Mucosa of stomach (tissue), 1 donor: Measurements from ENCODE around the gene RTN4R.

Experiments used
- H3K27me3 ChIP-seq: one replicate; pipeline ENCODE4 v1.7.0; 2013; ENCODE audit warnings: mild to moderate bottlenecking, low read length; ENCODE audit not compliant: control insufficient read depth, insufficient read depth
- H3K36me3 ChIP-seq: one replicate; pipeline ENCODE4 v1.7.0; 2013; ENCODE audit warnings: low read length; ENCODE audit not compliant: control insufficient read depth, insufficient read depth
- H3K4me1 ChIP-seq: one replicate; pipeline ENCODE4 v1.7.0; 2013; ENCODE audit warnings: mild to moderate bottlenecking, low read length; ENCODE audit not compliant: control insufficient read depth, insufficient read depth
- H3K4me3 ChIP-seq: one replicate; pipeline ENCODE4 v1.7.0; 2013; ENCODE audit warnings: low read length
- H3K9ac ChIP-seq: one replicate; pipeline ENCODE4 v1.7.0; 2013; ENCODE audit warnings: mild to moderate bottlenecking, low read length, moderate library complexity
- H3K9me3 ChIP-seq: one replicate; pipeline ENCODE4 v1.7.0; 2013; ENCODE audit warnings: mild to moderate bottlenecking, low read length, moderate library complexity; ENCODE audit not compliant: control insufficient read depth
- donor health status: Pancreatic carcinoma.

The RTN4R gene

GRCh38 chr22:20219667-20220628 lies 48.2 kb downstream of the RTN4R start:
- Histone ChIP-seq H3K4me1 (peaks cover 8% of the 10 kb centered on the region), H3K36me3 (no peaks in the 10 kb centered on the region), H3K4me3 (no peak overlapping the region), H3K9me3 (no peaks in the 10 kb centered on the region), H3K9ac (no peak overlapping the region), H3K27me3 (no peaks in the 10 kb centered on the region)

GRCh38 chr22:20218987-20219386 lies 49.1 kb downstream of the RTN4R start:
- H3K9me3 ChIP-seq = no peaks in the 10 kb centered on the region
- no peaks in the 10 kb centered on the region for H3K36me3 ChIP-seq
- no peak overlapping the region for H3K9ac ChIP-seq
- peaks cover 8% of the 10 kb centered on the region for H3K4me1 ChIP-seq
- H3K27me3 ChIP-seq = peaks cover 2% of the 10 kb centered on the region
- no peak overlapping the region for H3K4me3 ChIP-seq

- no peak overlapping the region for H3K4me3 ChIP-seq
- H3K27me3 ChIP-seq = peaks cover 2% of the 10 kb centered on the region
- peaks cover 8% of the 10 kb centered on the region for H3K4me1 ChIP-seq
- H3K9ac ChIP-seq = no peak overlapping the region
- no peaks in the 10 kb centered on the region for H3K36me3 ChIP-seq
- no peaks in the 10 kb centered on the region for H3K9me3 ChIP-seq
Measured at GRCh38 chr22:20218326-20218872, 49.7 kb downstream of the RTN4R start.

DNA sequence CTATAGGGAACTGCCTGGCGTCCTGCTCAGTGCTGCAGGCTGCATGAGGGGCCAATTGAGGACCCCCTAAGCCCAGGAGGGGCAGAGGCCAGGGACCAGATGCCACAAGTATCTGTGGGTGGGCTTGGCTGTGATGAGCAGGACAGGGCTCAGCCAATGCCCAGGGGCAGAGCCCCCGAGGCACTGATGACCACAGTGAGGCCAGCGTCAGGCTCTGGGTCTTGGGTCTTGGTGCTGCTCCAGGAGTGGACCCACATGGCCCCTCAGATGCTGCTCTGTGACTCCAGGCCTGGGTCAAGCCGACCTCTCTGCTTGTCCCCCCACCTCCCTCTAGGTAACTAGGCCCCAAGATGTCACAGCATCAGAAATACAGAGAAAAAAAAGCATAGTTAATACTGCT lies 50.6 kb downstream of the RTN4R start:
- H3K4me3 ChIP-seq = no peak overlapping the region
- H3K4me1 ChIP-seq = peaks cover 8% of the 10 kb centered on the region
- peaks cover 2% of the 10 kb centered on the region for H3K27me3 ChIP-seq
- H3K9ac ChIP-seq = no peak overlapping the region
- H3K36me3 ChIP-seq = no peaks in the 10 kb centered on the region
- no peaks in the 10 kb centered on the region for H3K9me3 ChIP-seq

DNA sequence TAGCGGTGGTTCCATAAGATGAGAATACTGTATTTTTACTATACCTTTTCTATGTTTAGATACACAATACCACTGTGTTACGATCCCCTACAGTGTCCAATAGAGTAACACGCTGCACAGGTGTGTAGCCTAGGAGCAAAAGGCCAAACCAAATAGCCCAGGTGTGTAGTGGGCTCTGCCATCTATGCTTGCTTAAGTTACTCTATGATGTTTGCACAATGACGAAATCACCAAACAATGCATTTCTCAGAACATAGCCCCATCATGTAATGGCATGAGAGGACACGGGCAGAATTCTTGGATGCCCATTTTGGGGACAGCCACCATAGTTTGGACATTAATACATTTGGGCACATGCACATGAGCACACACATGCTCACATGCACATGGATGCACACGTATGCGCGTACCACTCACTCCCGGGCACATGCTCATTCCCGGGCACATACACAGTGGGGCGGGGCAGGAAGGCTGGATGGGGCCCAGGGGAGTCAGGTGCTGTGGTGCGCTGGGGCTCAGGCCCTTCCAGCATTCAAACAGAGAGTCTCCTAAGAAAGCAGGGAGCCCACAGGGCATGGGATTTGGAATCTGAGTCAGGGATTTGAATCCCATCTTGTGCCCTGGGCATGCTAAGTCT lies 51.1 kb downstream of the RTN4R start:
- Histone ChIP-seq H3K36me3 (no peaks in the 10 kb centered on the region), H3K27me3 (peaks cover 2% of the 10 kb centered on the region), H3K9ac (no peak overlapping the region), H3K4me1 (peaks cover 12% of the 10 kb centered on the region), H3K4me3 (no peak overlapping the region), H3K9me3 (no peaks in the 10 kb centered on the region)

DNA sequence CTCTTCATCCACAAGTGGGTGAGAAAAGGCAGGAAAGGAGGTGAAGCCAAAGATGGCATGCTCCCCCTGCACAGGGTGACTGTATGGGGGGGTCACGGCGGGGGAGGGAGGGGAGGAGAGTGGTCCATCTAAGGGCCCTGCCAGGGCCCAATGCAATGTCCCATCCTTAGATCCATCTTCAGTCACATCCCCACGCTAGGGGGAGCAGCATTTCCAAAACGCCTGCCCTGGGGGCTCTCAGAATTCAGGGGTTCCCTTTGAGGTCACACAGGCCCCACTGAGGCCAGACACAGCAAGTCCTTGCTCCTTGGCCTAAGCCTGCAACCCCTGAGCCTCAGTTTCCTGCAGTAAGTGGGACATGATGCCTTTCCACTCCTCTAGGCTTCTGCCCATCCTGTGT lies 52.4 kb downstream of the RTN4R start:
- Histone ChIP-seq H3K4me3 (no peak overlapping the region), H3K9ac (no peak overlapping the region), H3K4me1 (peaks cover 22% of the 10 kb centered on the region), H3K27me3 (peaks cover 2% of the 10 kb centered on the region), H3K36me3 (no peaks in the 10 kb centered on the region), H3K9me3 (no peaks in the 10 kb centered on the region)

GRCh38 chr22:20214853-20215252 lies 53.3 kb downstream of the RTN4R start:
- no peaks in the 10 kb centered on the region for H3K9me3 ChIP-seq
- peaks cover 30% of the 10 kb centered on the region for H3K4me1 ChIP-seq
- no peak overlapping the region for H3K9ac ChIP-seq
- H3K36me3 ChIP-seq = no peaks in the 10 kb centered on the region
- H3K27me3 ChIP-seq = peaks cover 2% of the 10 kb centered on the region
- H3K4me3 ChIP-seq = no peak overlapping the region

DNA sequence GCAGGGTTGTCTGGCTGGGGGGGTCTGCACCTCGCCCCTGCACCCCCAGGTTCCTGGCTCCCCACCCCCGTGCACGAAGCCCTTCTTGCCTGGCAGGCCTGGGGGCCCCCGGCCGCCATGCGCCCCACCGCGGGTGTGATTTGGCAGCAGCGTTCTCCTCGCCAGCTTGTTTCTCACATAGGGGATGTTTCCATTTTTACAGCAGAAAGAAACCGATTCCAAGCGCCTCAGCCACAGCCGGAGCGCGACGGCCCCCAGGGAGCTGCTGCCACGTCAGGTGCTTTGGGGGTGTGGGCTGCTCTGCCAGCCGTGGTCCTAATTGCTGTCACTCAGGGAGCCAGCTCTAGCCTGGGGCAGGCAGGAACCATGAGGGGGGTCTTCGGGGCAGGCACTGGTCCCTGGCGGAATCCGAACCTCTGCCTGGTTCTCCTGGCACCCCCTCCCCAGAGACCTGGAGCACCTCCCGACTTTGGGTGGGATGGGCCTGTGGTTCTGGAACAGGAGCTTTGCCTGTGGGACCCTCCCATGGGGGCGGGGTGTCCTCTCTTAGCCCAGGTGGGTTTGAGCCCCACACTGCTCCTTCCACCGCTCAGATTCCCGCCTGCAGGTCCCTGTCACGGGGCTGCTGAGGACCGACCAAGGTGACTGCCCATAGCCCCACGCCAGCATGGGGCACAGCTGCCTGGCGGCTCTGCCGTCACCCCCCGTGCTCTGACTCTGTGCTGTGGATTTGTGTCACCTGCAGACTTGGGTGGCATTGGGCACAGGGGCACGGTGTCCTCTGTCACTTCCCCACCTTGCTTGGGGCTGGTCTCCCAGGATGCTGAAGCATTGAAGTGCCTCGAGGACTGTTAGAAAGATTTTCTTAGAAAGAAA lies 54.0 kb downstream of the RTN4R start:
- Histone ChIP-seq H3K36me3 (no peaks in the 10 kb centered on the region), H3K9me3 (no peaks in the 10 kb centered on the region), H3K4me1 (peaks cover 30% of the 10 kb centered on the region), H3K4me3 (no peak overlapping the region), H3K27me3 (peaks cover 2% of the 10 kb centered on the region), H3K9ac (no peak overlapping the region)

- peaks cover 2% of the 10 kb centered on the region for H3K27me3 ChIP-seq
- peaks cover 37% of the 10 kb centered on the region for H3K4me1 ChIP-seq
- no peak overlapping the region for H3K4me3 ChIP-seq
- no peaks in the 10 kb centered on the region for H3K9me3 ChIP-seq
- no peaks in the 10 kb centered on the region for H3K36me3 ChIP-seq
- no peak overlapping the region for H3K9ac ChIP-seq
Measured at GRCh38 chr22:20212754-20213699, 55.1 kb downstream of the RTN4R start.

DNA sequence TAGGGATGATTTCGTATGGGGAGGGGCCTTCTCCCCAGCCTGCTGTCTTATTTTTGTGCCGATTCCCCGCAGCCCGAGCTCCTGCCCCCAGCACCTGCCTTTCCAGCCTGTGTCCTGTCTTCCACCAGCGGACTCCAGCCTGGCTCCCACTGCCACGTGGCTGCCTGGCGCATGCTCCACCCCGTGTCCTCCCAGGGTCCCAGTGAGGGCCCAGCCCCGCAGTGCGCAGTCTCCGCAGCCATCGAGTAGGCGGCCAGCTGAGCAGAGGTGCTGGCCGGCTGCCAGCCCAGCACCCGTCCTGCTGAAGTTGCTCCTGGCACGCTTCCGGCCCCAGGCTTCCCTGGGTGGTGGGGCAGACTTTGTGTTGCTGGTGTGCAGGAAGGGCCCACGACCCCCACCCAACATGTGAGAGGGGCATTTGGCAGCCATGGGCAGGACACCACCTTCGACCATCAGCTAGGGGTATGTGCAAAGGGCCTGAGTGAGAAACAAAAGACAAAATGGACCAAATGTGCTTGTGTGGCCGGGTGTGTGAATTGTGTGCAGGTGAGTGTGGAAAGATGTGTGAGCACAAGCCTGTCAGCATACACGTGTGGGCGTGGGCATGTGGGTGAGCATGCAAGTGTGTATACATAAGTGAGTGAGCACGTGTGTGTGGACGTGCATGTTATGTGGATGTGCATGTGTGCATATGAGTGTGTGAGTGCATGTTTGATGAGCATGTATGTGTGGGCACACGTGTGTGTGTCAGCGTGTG lies 55.9 kb downstream of the RTN4R start:
- Histone ChIP-seq H3K27me3 (peaks cover 2% of the 10 kb centered on the region), H3K4me1 (peaks cover 42% of the 10 kb centered on the region), H3K9me3 (no peaks in the 10 kb centered on the region), H3K4me3 (no peak overlapping the region), H3K36me3 (no peaks in the 10 kb centered on the region), H3K9ac (peak overlapping the region; percentile 28)
